Loucy (cell line): Measurements from ENCODE around the gene ARL5A.

ENCODE experiments used
- CTCF ChIP-seq: fragments of 200-600 bp; sonication (generic); conservative IDR thresholded peaks from 2 replicates; pipeline ENCODE4 v1.5.1; 2014; ENCODE audit warnings: mild to moderate bottlenecking, antibody characterized with exemption, low read length
- EZH2phosphoT487 ChIP-seq: fragments of 200-600 bp; IDR thresholded peaks from 2 replicates; pipeline ENCODE4 v1.6.1; 2018; ENCODE audit warnings: antibody characterized with exemption, mild to moderate bottlenecking, moderate library complexity, borderline replicate concordance

GRCh38 chr2:151782378-151783132, 45.7 kb downstream of the ARL5A start:
- TF ChIP-seq CTCF (no peak), EZH2phosphoT487 (no peak)
